Mesodermal cell (in vitro differentiated cells): ENCODE data around the gene EIF4H.
"Not testable (repeated sequence)": the region's sequence is repeated elsewhere in the genome, so short reads cannot be mapped to it uniquely, and the experiment has no call there.

ENCODE experiments used
- H3K27ac ChIP-seq: 2 replicates; pipeline ENCODE4 v1.7.0; 2013; ENCODE audit warnings: mild to moderate bottlenecking, low read depth, low read length, moderate library complexity; ENCODE audit not compliant: severe bottlenecking
- H3K36me3 ChIP-seq: 2 replicates; pipeline ENCODE4 v1.7.1; 2013; ENCODE audit warnings: mild to moderate bottlenecking, low read length, moderate library complexity; ENCODE audit not compliant: control insufficient read depth, insufficient read depth
- H3K4me1 ChIP-seq: one replicate; pipeline ENCODE4 v1.7.1; 2013; ENCODE audit warnings: mild to moderate bottlenecking, low read length; ENCODE audit not compliant: insufficient read depth, control insufficient read depth, poor library complexity, severe bottlenecking
- H3K4me3 ChIP-seq: 2 replicates; pipeline ENCODE4 v1.7.0; 2013; ENCODE audit warnings: low read length, control low read depth, mild to moderate bottlenecking; ENCODE audit not compliant: insufficient read depth, poor library complexity, severe bottlenecking; ENCODE audit errors: extremely low read depth
- H3K9me3 ChIP-seq: 2 replicates; pipeline ENCODE4 v1.7.1; 2013; ENCODE audit warnings: mild to moderate bottlenecking, low read length, moderate library complexity; ENCODE audit not compliant: control insufficient read depth
- WGBS, 2 experiments: methylation state at CpG; one replicate each; pipeline ENCODE4 v1.1.5; 2013; ENCODE audit warnings: missing lambda C conversion rate in 2 of 2; ENCODE audit not compliant: insufficient coverage in 2 of 2; 5-methylcytosine and 5-hydroxymethylcytosine counted together

Gene EIF4H

GRCh38 chr7:74149071-74149470 lies 25.1 kb upstream of the EIF4H start:
- WGBS, 2 experiments = 80 to 90% methylated on average over 2 to 3 of the region's 5 CpGs
- no peaks in the 10 kb centered on the region for H3K4me1 ChIP-seq
- H3K9me3 ChIP-seq = peaks cover 9% of the 10 kb centered on the region
- H3K27ac ChIP-seq = no peak overlapping the region
- no peak overlapping the region for H3K4me3 ChIP-seq
- no peaks in the 10 kb centered on the region for H3K36me3 ChIP-seq

GRCh38 chr7:74149603-74150002 lies 24.6 kb upstream of the EIF4H start:
- no peak overlapping the region for H3K4me3 ChIP-seq
- no peak overlapping the region for H3K27ac ChIP-seq
- 100% methylated on average over 1 of the region's 1 CpG; no CpG with 5 or more reads in 1 of the 2 experiments for WGBS, 2 experiments
- H3K36me3 ChIP-seq = no peaks in the 10 kb centered on the region
- H3K9me3 ChIP-seq = peaks cover 6% of the 10 kb centered on the region
- no peaks in the 10 kb centered on the region for H3K4me1 ChIP-seq

GRCh38 chr7:74153736-74154135 lies 20.4 kb upstream of the EIF4H start:
- Histone ChIP-seq H3K4me3 (no peak overlapping the region), H3K9me3 (no peaks in the 10 kb centered on the region), H3K27ac (no peak overlapping the region), H3K36me3 (no peaks in the 10 kb centered on the region), H3K4me1 (no peaks in the 10 kb centered on the region)
- 79 to 92% methylated on average over 6 to 8 of the region's 9 CpGs for WGBS, 2 experiments

- no peaks in the 10 kb centered on the region for H3K9me3 ChIP-seq
- H3K4me3 ChIP-seq = no peak overlapping the region
- 77 to 82% methylated on average over 8 of the region's 9 CpGs for WGBS, 2 experiments
- H3K36me3 ChIP-seq = no peaks in the 10 kb centered on the region
- no peak overlapping the region for H3K27ac ChIP-seq
- no peaks in the 10 kb centered on the region for H3K4me1 ChIP-seq
These were observed 18.3 kb upstream of the EIF4H start for GRCh38 chr7:74155810-74156395.

- H3K4me1 ChIP-seq = no peaks in the 10 kb centered on the region
- H3K36me3 ChIP-seq = no peaks in the 10 kb centered on the region
- no peak overlapping the region for H3K27ac ChIP-seq
- no peak overlapping the region for H3K4me3 ChIP-seq
- no peaks in the 10 kb centered on the region for H3K9me3 ChIP-seq
- 87 to 92% methylated on average over 5 of the region's 9 CpGs for WGBS, 2 experiments
These were observed 16.6 kb upstream of the EIF4H start for GRCh38 chr7:74157605-74158004.

GRCh38 chr7:74164985-74165456 lies 9.1 kb upstream of the EIF4H start:
- WGBS, 2 experiments = 11 to 26% methylated on average over 2 to 4 of the region's 7 CpGs
- no peak overlapping the region for H3K4me3 ChIP-seq
- no peaks in the 10 kb centered on the region for H3K9me3 ChIP-seq
- H3K27ac ChIP-seq = no peak overlapping the region
- H3K4me1 ChIP-seq = no peaks in the 10 kb centered on the region
- no peaks in the 10 kb centered on the region for H3K36me3 ChIP-seq

GRCh38 chr7:74165867-74166593 lies 8.1 kb upstream of the EIF4H start:
- no peak overlapping the region for H3K4me3 ChIP-seq
- H3K36me3 ChIP-seq = no peaks in the 10 kb centered on the region
- H3K27ac ChIP-seq = no peak overlapping the region
- no peaks in the 10 kb centered on the region for H3K4me1 ChIP-seq
- WGBS, 2 experiments = 97 to 98% methylated on average over 10 to 12 of the region's 15 CpGs
- H3K9me3 ChIP-seq = no peaks in the 10 kb centered on the region

GRCh38 chr7:74167324-74167723 lies 6.8 kb upstream of the EIF4H start:
- not testable (repeated sequence) for H3K4me3 ChIP-seq, H3K36me3 ChIP-seq, H3K27ac ChIP-seq, H3K9me3 ChIP-seq, H3K4me1 ChIP-seq
- WGBS, 2 experiments = 94 to 100% methylated on average over 3 to 4 of the region's 6 CpGs

- H3K4me3 ChIP-seq = peak overlapping the region; percentile 94
- H3K36me3 ChIP-seq = peaks cover 25% of the 10 kb centered on the region
- H3K4me1 ChIP-seq = peaks cover 20% of the 10 kb centered on the region
- H3K27ac ChIP-seq = no peak overlapping the region
- WGBS, 2 experiments = 45 to 51% methylated on average over 2 to 4 of the region's 14 CpGs
- H3K9me3 ChIP-seq = no peaks in the 10 kb centered on the region
These were observed 1.1 kb upstream of the EIF4H start for GRCh38 chr7:74173074-74173473.

GRCh38 chr7:74173491-74173865 lies 678 bp upstream of the EIF4H start:
- H3K36me3 ChIP-seq = peaks cover 29% of the 10 kb centered on the region
- peaks cover 24% of the 10 kb centered on the region for H3K4me1 ChIP-seq
- H3K9me3 ChIP-seq = no peaks in the 10 kb centered on the region
- H3K4me3 ChIP-seq = peak overlapping the region; percentile 94
- H3K27ac ChIP-seq = peak overlapping the region; percentile 94
- WGBS, 2 experiments = 6 to 7% methylated on average over 7 to 9 of the region's 11 CpGs

- peak overlapping the region; percentile 94 for H3K27ac ChIP-seq
- H3K4me1 ChIP-seq = peaks cover 27% of the 10 kb centered on the region
- no peaks in the 10 kb centered on the region for H3K9me3 ChIP-seq
- H3K36me3 ChIP-seq = peaks cover 40% of the 10 kb centered on the region
- 0% methylated on average over 33 to 42 of the region's 43 CpGs for WGBS, 2 experiments
- peak overlapping the region; percentile 94 for H3K4me3 ChIP-seq
These were observed 488 bp downstream of the EIF4H start for GRCh38 chr7:74174606-74175082.
